Endothelial cell of umbilical vein (primary cell): ENCODE results near the gene WNT9A. TPM values are rescaled to one million over a fixed set of nuclear protein-coding genes. Genes with fewer than 3 reads are reported as not detected.

Source experiments
- BruUV-seq: library from RNA; stranded (reverse); fragments of 400-500 nt; replicated peaks from 2 replicates; lab custom pipeline; 2021; lab: Mats Ljungman, UMichigan
- CTCF ChIA-PET: fragments of 300-600, 350-600 bp; sonication (Branson Sonifier 250); formaldehyde crosslinking; loops from one replicate; lab custom pipeline; 2021; ENCODE audit warnings: antibody characterized with exemption, inconsistent platforms; lab: Charles Lee
- POLR2A ChIA-PET: fragments of 300-600, 350-600 bp; sonication (Branson Sonifier 250); formaldehyde crosslinking; loops from one replicate; lab custom pipeline; 2021; ENCODE audit warnings: antibody characterized with exemption, inconsistent platforms; lab: Charles Lee
- DNase-seq: peaks from one replicate; pipeline ENCODE4 v3.0.0-alpha.2; 2011; ENCODE audit warnings: low read depth, low spot score
- FAIRE-seq: peaks from 2 replicates; lab custom pipeline; 2011; peaks lifted over from hg19 to GRCh38; lab: Jason Lieb, UNC
- H2AFZ ChIP-seq: 2 replicates; pipeline ENCODE4 v1.6.0; 2012; ENCODE audit warnings: low read depth, low read length, control low read depth, inconsistent platforms
- H3K27ac ChIP-seq: 2 replicates; pipeline ENCODE4 v1.5.1; 2011; ENCODE audit warnings: low read depth, mild to moderate bottlenecking, control low read depth, low read length, moderate library complexity; ENCODE audit not compliant: insufficient read depth
- H3K27me3 ChIP-seq, 2 experiments: 2 replicates each; pipeline versions ENCODE4 v1.6.0 to v1.6.1; 2011; ENCODE audit warnings: low read length in 2 of 2, mixed read lengths in 1 of 2; ENCODE audit not compliant: control insufficient read depth in 2 of 2, insufficient read depth in 2 of 2
- H3K36me3 ChIP-seq, 2 experiments: 2 replicates in 1 of 2; 3 replicates in 1 of 2; pipeline ENCODE4 v1.5.1; 2011; ENCODE audit warnings: low read length in 2 of 2, mild to moderate bottlenecking in 1 of 2, moderate library complexity in 1 of 2; ENCODE audit not compliant: control insufficient read depth in 2 of 2, insufficient read depth in 2 of 2; ENCODE audit errors: extremely low read depth in 1 of 2
- H3K4me1 ChIP-seq: 3 replicates; pipeline ENCODE4 v1.5.1; 2011; ENCODE audit warnings: mild to moderate bottlenecking, low read length; ENCODE audit not compliant: control insufficient read depth, insufficient read depth; ENCODE audit errors: extremely low read depth
- H3K4me2 ChIP-seq: 2 replicates; pipeline ENCODE4 v1.6.1; 2011; ENCODE audit warnings: low read length, control low read depth, mixed read lengths; ENCODE audit not compliant: insufficient read depth
- H3K4me3 ChIP-seq, 3 experiments: fragments of 200-600 bp in 1 of 3; sonication (generic), shearing (Covaris generic) in 1 of 3; replicated peaks in 1 of 3; 2 replicates each; pipeline ENCODE4 v1.5.1; 2011 to 2016; ENCODE audit warnings: control low read depth in 3 of 3, low read length in 3 of 3, mild to moderate bottlenecking in 2 of 3, inconsistent platforms in 1 of 3, low read depth in 1 of 3, moderate library complexity in 1 of 3; ENCODE audit not compliant: insufficient read depth in 1 of 3
- H3K79me2 ChIP-seq: 2 replicates; pipeline ENCODE4 v1.6.0; 2012; ENCODE audit warnings: low read length, inconsistent platforms; ENCODE audit not compliant: control insufficient read depth, insufficient read depth
- H3K9ac ChIP-seq: replicated peaks from 2 replicates; pipeline ENCODE3; 2011; ENCODE audit warnings: low read length, control low read depth; ENCODE audit not compliant: insufficient read depth; ENCODE audit errors: extremely low read depth
- H3K9me1 ChIP-seq: replicated peaks from 3 replicates; pipeline ENCODE4 v1.6.0; 2011; ENCODE audit warnings: mild to moderate bottlenecking, low read length; ENCODE audit not compliant: control insufficient read depth, insufficient read depth; ENCODE audit errors: extremely low read depth
- H3K9me3 ChIP-seq: replicated peaks from 2 replicates; pipeline ENCODE4 v1.5.1; 2012; ENCODE audit warnings: low read length, inconsistent platforms; ENCODE audit not compliant: control insufficient read depth, insufficient read depth
- H4K20me1 ChIP-seq: replicated peaks from 2 replicates; pipeline ENCODE3; 2011; ENCODE audit warnings: mild to moderate bottlenecking, low read length; ENCODE audit not compliant: control insufficient read depth, insufficient read depth; ENCODE audit errors: extremely low read depth
- CTCF ChIP-seq, 2 donors: IDR thresholded peaks; 1 replicate in 1 of 2; 2 replicates in 1 of 2; pipeline ENCODE4 v1.5.1; 2011; ENCODE audit warnings: low read length in 2 of 2, mild to moderate bottlenecking in 2 of 2, moderate library complexity in 2 of 2, control low read depth in 1 of 2, inconsistent platforms in 1 of 2, low read depth in 1 of 2; ENCODE audit not compliant: insufficient read depth in 1 of 2; ENCODE audit errors: extremely low read depth in 1 of 2
- FOS ChIP-seq: IDR thresholded peaks from 2 replicates; pipeline ENCODE4 v1.6.1; 2011; ENCODE audit warnings: mild to moderate bottlenecking, low read length, moderate library complexity, borderline replicate concordance; ENCODE audit not compliant: insufficient read depth
- GATA2 ChIP-seq: IDR thresholded peaks from 2 replicates; pipeline ENCODE4 v1.7.0; 2011; ENCODE audit warnings: low read depth, mild to moderate bottlenecking, moderate library complexity, mixed read lengths, low read length; ENCODE audit not compliant: insufficient read length, insufficient read depth
- JUN ChIP-seq: IDR thresholded peaks from 2 replicates; pipeline ENCODE4 v1.6.1; 2011; ENCODE audit warnings: borderline replicate concordance, low read depth; ENCODE audit not compliant: insufficient read length, insufficient read depth
- MAX ChIP-seq: IDR thresholded peaks from 2 replicates; pipeline ENCODE4 v1.6.1; 2011; ENCODE audit not compliant: insufficient read depth, insufficient read length
- MYC ChIP-seq: IDR thresholded peaks from one replicate; pipeline ENCODE4 v1.6.1; 2011; ENCODE audit warnings: mild to moderate bottlenecking, low read depth, low read length
- POLR2A ChIP-seq: IDR thresholded peaks from 2 replicates; pipeline ENCODE4 v1.6.1; 2012; ENCODE audit warnings: low read depth, mild to moderate bottlenecking, control low read depth, low read length
- POLR2AphosphoS5 ChIP-seq: IDR thresholded peaks from 2 replicates; pipeline ENCODE4 v1.6.1; 2012; ENCODE audit warnings: low read depth, mild to moderate bottlenecking, control low read depth, low read length, moderate library complexity; ENCODE audit not compliant: insufficient read depth
- dilution Hi-C: fragments of 300-500 bp; cut with MboI; formaldehyde crosslinking; loops from one replicate; pipeline ENCODE4 v1.15.0; 2019; ENCODE audit warnings: low sequenced_read_pairs; ENCODE audit not compliant: extremely low pct_ligation_motif_present
- intact Hi-C: fragments of 100-400 bp; cut with micrococcal nuclease; formaldehyde crosslinking; loops from one replicate; pipeline ENCODE4 v1.10.0; 2022
- polyA plus RNA-seq, 4 experiments: library from polyadenylated mRNA; depleted of rRNA in 3 of 4; stranded (reverse) in 3 of 4; unstranded in 1 of 4; fragments of >200 nt; gene quantifications; 2 replicates each; pipeline versions ENCODE4 v1.2.1 to v1.2.3, GENCODE V29; 2011 to 2012; ENCODE audit warnings: missing spikeins in 1 of 4
- total RNA-seq: library from RNA; stranded (reverse); gene quantifications from 2 replicates; pipeline ENCODE4 v1.2.3, GENCODE V29; 2021

WNT9A gene
- total and polyA plus RNA-seq, 2 donors (not counting 3 experiments of a cell fraction or from before 2014, with no cell fraction given), result 5.4 to 6.2 TPM

DNA sequence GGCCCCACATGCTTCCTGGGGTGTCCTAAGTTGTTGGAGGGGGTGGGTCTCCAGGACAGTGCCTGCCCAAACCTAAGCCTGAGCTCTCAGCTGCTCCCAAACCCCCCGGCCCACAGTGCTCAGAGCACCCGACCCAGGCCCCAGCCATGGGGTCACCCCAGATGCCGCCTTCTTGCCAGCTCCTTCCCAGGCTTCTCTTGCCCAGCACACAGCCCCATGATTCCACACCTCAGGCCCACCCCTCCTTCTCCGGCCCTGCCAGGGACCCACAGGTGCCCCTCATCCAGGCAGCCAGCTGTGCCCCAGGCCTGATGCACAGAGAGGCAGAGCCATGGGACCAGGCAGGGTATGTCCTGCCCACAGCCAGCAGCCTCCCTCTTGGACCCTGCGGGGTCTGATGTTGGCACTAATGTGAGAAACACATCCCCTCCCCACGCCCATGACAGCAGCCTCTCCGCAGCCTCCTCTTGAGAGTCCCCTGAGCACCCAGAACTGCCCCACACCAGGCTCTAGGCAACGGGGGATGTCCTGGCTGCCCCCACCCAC, 4.9 kb downstream of the WNT9A start:
- DNase-seq, result no peak
- no peak overlapping the region for H2AFZ ChIP-seq
- no peaks in the 10 kb centered on the region for H3K27me3 ChIP-seq
- H3K4me3 ChIP-seq, result no peak overlapping the region
- no peaks in the 10 kb centered on the region for H3K9me3 ChIP-seq
- H3K27ac ChIP-seq, result no peak overlapping the region
- H3K79me2 ChIP-seq, result no peaks in the 10 kb centered on the region
- TF ChIP-seq GATA2 (no peak), CTCF (IDR thresholded peaks at IDR 0.05; ENCODE audit: extremely low read depth in 1 of 2, insufficient read depth in 1 of 2, low read depth in 1 of 2, low read length in 2 of 2) (no peak), POLR2A (no peak), JUN (no peak), MAX (no peak), POLR2AphosphoS5 (no peak), MYC (no peak), FOS (no peak)
- dilution Hi-C loops, result no loop called here
- CTCF ChIA-PET, result interaction anchor here (1.5 kb wide), 1 partner anchor 11 kb away, joined by 5 read pairs; no protein-coding TSS in a partner anchor
- peaks cover 13% of the 10 kb centered on the region for H3K4me1 ChIP-seq
- no peak overlapping the region for H3K4me2 ChIP-seq
- POLR2A ChIA-PET, result no interaction called here
- intact Hi-C loops, result no loop called here
- no peak for FAIRE-seq
- BruUV-seq, result no TSS peak
- H3K9ac ChIP-seq, result no peak overlapping the region
- H3K36me3 ChIP-seq, result no peaks in the 10 kb centered on the region
- no peaks in the 10 kb centered on the region for H4K20me1 ChIP-seq
- H3K9me1 ChIP-seq, result no peaks in the 10 kb centered on the region
